H9 (cell line): Measurements from ENCODE around the gene B4GALNT4. TPM values are rescaled to one million over a fixed set of nuclear protein-coding genes. Genes with fewer than 3 reads are reported as not detected.

Source experiments
- DNase-seq: peaks from one replicate; pipeline ENCODE4 v3.0.0-alpha.2; 2017
- H2AFZ ChIP-seq: one replicate; pipeline ENCODE4 v1.6.1; 2013; ENCODE audit warnings: mild to moderate bottlenecking, low read length, control low read depth, moderate library complexity
- H2AK5ac ChIP-seq: 2 replicates; pipeline ENCODE4 v1.6.1; 2013; ENCODE audit warnings: low read length, control low read depth, mixed read lengths; ENCODE audit not compliant: insufficient read length
- H2BK120ac ChIP-seq: one replicate; pipeline ENCODE4 v1.6.1; 2013; ENCODE audit warnings: low read depth, mild to moderate bottlenecking, low read length, control low read depth, inconsistent platforms; ENCODE audit not compliant: poor library complexity, severe bottlenecking
- H2BK12ac ChIP-seq: 2 replicates; pipeline ENCODE4 v1.6.1; 2013; ENCODE audit warnings: low read length, control low read depth, mixed read lengths, low read depth; ENCODE audit not compliant: insufficient read length
- H2BK15ac ChIP-seq: 2 replicates; pipeline ENCODE4 v1.6.1; 2013; ENCODE audit warnings: low read depth, low read length, control low read depth
- H2BK20ac ChIP-seq: one replicate; pipeline ENCODE4 v1.6.1; 2013; ENCODE audit warnings: low read depth, mild to moderate bottlenecking, low read length, control low read depth, inconsistent platforms; ENCODE audit not compliant: poor library complexity, severe bottlenecking
- H2BK5ac ChIP-seq: 2 replicates; pipeline ENCODE4 v1.6.1; 2013; ENCODE audit warnings: low read length, control low read depth, mixed read lengths; ENCODE audit not compliant: insufficient read length
- H3K14ac ChIP-seq: 2 replicates; pipeline ENCODE4 v1.6.1; 2013; ENCODE audit warnings: low read length, control low read depth; ENCODE audit not compliant: insufficient read depth
- H3K18ac ChIP-seq: 2 replicates; pipeline ENCODE4 v1.6.1; 2013; ENCODE audit warnings: low read depth, mild to moderate bottlenecking, mixed read lengths, low read length, control low read depth; ENCODE audit not compliant: insufficient read length
- H3K23ac ChIP-seq: 2 replicates; pipeline ENCODE4 v1.6.1; 2013; ENCODE audit warnings: low read length, control low read depth, mixed read lengths, low read depth; ENCODE audit not compliant: insufficient read length
- H3K23me2 ChIP-seq: 2 replicates; pipeline ENCODE4 v1.6.1; 2013; ENCODE audit warnings: low read depth, mild to moderate bottlenecking, mixed read lengths, low read length, control low read depth; ENCODE audit not compliant: insufficient read length, poor library complexity, severe bottlenecking
- H3K27ac ChIP-seq: 2 replicates; pipeline ENCODE4 v1.5.1; 2013; ENCODE audit warnings: low read length, control low read depth, mixed read lengths, low read depth; ENCODE audit not compliant: insufficient read length
- H3K27me3 ChIP-seq: 2 replicates; pipeline ENCODE4 v1.6.1; 2013; ENCODE audit warnings: low read length, control low read depth, inconsistent platforms; ENCODE audit not compliant: insufficient read depth
- H3K4ac ChIP-seq: 2 replicates; pipeline ENCODE4 v1.6.1; 2013; ENCODE audit warnings: low read depth, mild to moderate bottlenecking, control low read depth, inconsistent platforms, low read length, moderate library complexity
- H3K4me1 ChIP-seq: 2 replicates; pipeline ENCODE4 v1.6.1; 2013; ENCODE audit warnings: low read length, control low read depth, inconsistent platforms; ENCODE audit not compliant: insufficient read depth
- H3K4me2 ChIP-seq: 2 replicates; pipeline ENCODE4 v1.6.1; 2013; ENCODE audit warnings: low read length, control low read depth, mixed read lengths; ENCODE audit not compliant: insufficient read length, insufficient read depth
- H3K56ac ChIP-seq: 2 replicates; pipeline ENCODE4 v1.6.1; 2013; ENCODE audit warnings: low read depth, mild to moderate bottlenecking, mixed read lengths, low read length, control low read depth; ENCODE audit not compliant: insufficient read length
- H3K79me1 ChIP-seq: 2 replicates; pipeline ENCODE4 v1.6.1; 2013; ENCODE audit warnings: low read depth, mild to moderate bottlenecking, moderate library complexity, low read length, control low read depth, inconsistent platforms; ENCODE audit not compliant: insufficient read depth, poor library complexity, severe bottlenecking
- H3K79me2 ChIP-seq: 2 replicates; pipeline ENCODE4 v1.6.1; 2013; ENCODE audit warnings: low read length, control low read depth, inconsistent platforms; ENCODE audit not compliant: insufficient read depth
- H3K9ac ChIP-seq: 2 replicates; pipeline ENCODE4 v1.6.1; 2013; ENCODE audit warnings: low read length, control low read depth, mixed read lengths; ENCODE audit not compliant: insufficient read length; ENCODE audit errors: extremely low read depth
- H3K9me3 ChIP-seq: one replicate; pipeline ENCODE4 v1.6.1; 2013; ENCODE audit warnings: low read depth, low read length, inconsistent platforms; ENCODE audit not compliant: control insufficient read depth
- H3T11ph ChIP-seq: one replicate; pipeline ENCODE4 v1.6.1; 2013; ENCODE audit warnings: mild to moderate bottlenecking, low read length, control low read depth, inconsistent platforms
- H4K20me1 ChIP-seq: one replicate; pipeline ENCODE4 v1.6.1; 2013; ENCODE audit not compliant: control insufficient read depth, insufficient read length, insufficient read depth
- H4K5ac ChIP-seq: 2 replicates; pipeline ENCODE4 v1.6.1; 2013; ENCODE audit warnings: low read depth, mild to moderate bottlenecking, mixed read lengths, low read length, control low read depth; ENCODE audit not compliant: insufficient read length
- H4K8ac ChIP-seq: replicated peaks from 2 replicates; pipeline ENCODE4 v1.6.1; 2013; ENCODE audit warnings: low read length, control low read depth, mixed read lengths, low read depth; ENCODE audit not compliant: insufficient read length
- H4K91ac ChIP-seq: 2 replicates; pipeline ENCODE4 v1.6.1; 2013; ENCODE audit warnings: low read depth, mild to moderate bottlenecking, moderate library complexity, mixed read lengths, low read length, control low read depth; ENCODE audit not compliant: insufficient read length
- H3K27ac Mint-ChIP-seq, 3 experiments: 2 replicates in 2 of 3; 3 replicates in 1 of 3; pipeline ENCODE4 v1.8.0; 2020 to 2021; ENCODE audit warnings: mixed read lengths in 3 of 3, mild to moderate bottlenecking in 1 of 3, moderate library complexity in 1 of 3
- H3K27me3 Mint-ChIP-seq: 2 replicates; pipeline ENCODE4 v1.8.0; 2021; ENCODE audit warnings: low read depth, mild to moderate bottlenecking, moderate library complexity, mixed read lengths
- H3K36me3 Mint-ChIP-seq, 3 experiments: 2 replicates in 2 of 3; 3 replicates in 1 of 3; pipeline ENCODE4 v1.8.0; 2020 to 2021; ENCODE audit warnings: low read depth in 3 of 3, mixed read lengths in 3 of 3; ENCODE audit not compliant: insufficient read depth in 1 of 3
- H3K4me1 Mint-ChIP-seq, 2 experiments: 2 replicates each; pipeline ENCODE4 v1.8.0; 2020; ENCODE audit warnings: mixed read lengths in 2 of 2
- H3K4me3 Mint-ChIP-seq, 2 experiments: 2 replicates in 1 of 2; 3 replicates in 1 of 2; pipeline ENCODE4 v1.8.0; 2020 to 2021; ENCODE audit warnings: mild to moderate bottlenecking in 2 of 2, mixed read lengths in 2 of 2, moderate library complexity in 1 of 2
- H3K9me3 Mint-ChIP-seq, 2 experiments: 2 replicates in 1 of 2; 3 replicates in 1 of 2; pipeline ENCODE4 v1.8.0; 2020; ENCODE audit warnings: mild to moderate bottlenecking in 2 of 2, mixed read lengths in 2 of 2, moderate library complexity in 1 of 2
- WGBS: extraction: QIAGEN DNeasy Blood & Tissue Kit; methylation state at CpG from one replicate; pipeline ENCODE4 v1.1.7; 2013; ENCODE audit warnings: missing lambda C conversion rate, low lambda C conversion rate, mixed read lengths; ENCODE audit not compliant: insufficient read length; ENCODE audit errors: extremely low coverage; 5-methylcytosine and 5-hydroxymethylcytosine counted together
- total RNA-seq: library from RNA; stranded (reverse); gene quantifications from 2 replicates; pipeline ENCODE4 v1.2.1, GENCODE V29; 2021
- TF ChIP-seq, protein P1 (sequence below): fragments of 200-600 bp; sonication (generic); conservative IDR thresholded peaks from 3 replicates; pipeline ENCODE4 v1.8.0; 2021; ENCODE audit warnings: antibody characterized with exemption, mild to moderate bottlenecking

B4GALNT4 gene
- total RNA-seq, 1 experiment from 2014 or later, result 105 TPM

DNA sequence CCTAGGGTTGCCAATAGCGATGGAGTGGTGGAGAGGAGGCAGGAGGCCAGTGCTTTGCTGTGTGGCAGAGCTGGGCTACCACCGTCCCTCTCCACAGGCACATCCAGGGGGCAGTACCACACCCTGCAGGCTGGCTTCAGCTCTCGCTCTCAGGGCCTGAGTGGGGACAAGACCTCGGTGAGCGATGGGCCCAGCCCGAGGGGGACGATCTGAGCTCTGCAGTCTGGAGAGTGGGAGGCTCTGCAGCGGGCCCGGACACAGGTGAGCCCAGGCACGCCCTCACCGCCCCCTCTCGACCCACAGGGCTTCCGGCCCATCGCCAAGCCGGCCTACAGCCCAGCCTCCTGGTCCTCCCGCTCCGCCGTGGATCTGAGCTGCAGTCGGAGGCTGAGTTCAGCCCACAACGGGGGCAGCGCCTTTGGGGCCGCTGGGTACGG, 27.2 kb downstream of the B4GALNT4 start:
- no peak overlapping the region; the same call in 1 of the 2 replicates for H2BK15ac ChIP-seq
- no peak for DNase-seq
- H3K79me1 ChIP-seq, result no peaks in the 10 kb centered on the region
- no peak overlapping the region for H3K4ac ChIP-seq
- no peaks in the 10 kb centered on the region for H3K9me3 ChIP-seq
- no peak overlapping the region for H2BK5ac ChIP-seq
- H2BK12ac ChIP-seq, result no peak overlapping the region
- peaks cover 2 to 18% (median 18%) of the 10 kb centered on the region in 3 experiments; a peak in 5 of 7 replicates for H3K36me3 Mint-ChIP-seq
- no peaks in the 10 kb centered on the region for H3K27me3 Mint-ChIP-seq
- H2AFZ ChIP-seq, result no peak overlapping the region
- H3K27ac Mint-ChIP-seq, result no peak overlapping the region
- H3K23me2 ChIP-seq, result no peaks in the 10 kb centered on the region
- H2AK5ac ChIP-seq, result no peak overlapping the region
- no peak overlapping the region for H3K27ac ChIP-seq
- no peak overlapping the region for H3K4me3 Mint-ChIP-seq
- peaks cover 10 to 16% of the 10 kb centered on the region in 2 experiments for H3K9me3 Mint-ChIP-seq
- WGBS, result no CpG with 5 or more reads among the region's 23 CpGs
- no peak overlapping the region for H3K18ac ChIP-seq
- no peak overlapping the region for H2BK20ac ChIP-seq
- H3K4me1 Mint-ChIP-seq, result peaks cover 2 to 9% of the 10 kb centered on the region in 2 experiments
- no peaks in the 10 kb centered on the region for H3K27me3 ChIP-seq
- no peak overlapping the region for H3K14ac ChIP-seq
- H2BK120ac ChIP-seq, result no peak overlapping the region
- H4K8ac ChIP-seq, result no peak overlapping the region
- no peak overlapping the region for H3K4me2 ChIP-seq
- H4K5ac ChIP-seq, result no peak overlapping the region
- TF ChIP-seq, protein P1, sequence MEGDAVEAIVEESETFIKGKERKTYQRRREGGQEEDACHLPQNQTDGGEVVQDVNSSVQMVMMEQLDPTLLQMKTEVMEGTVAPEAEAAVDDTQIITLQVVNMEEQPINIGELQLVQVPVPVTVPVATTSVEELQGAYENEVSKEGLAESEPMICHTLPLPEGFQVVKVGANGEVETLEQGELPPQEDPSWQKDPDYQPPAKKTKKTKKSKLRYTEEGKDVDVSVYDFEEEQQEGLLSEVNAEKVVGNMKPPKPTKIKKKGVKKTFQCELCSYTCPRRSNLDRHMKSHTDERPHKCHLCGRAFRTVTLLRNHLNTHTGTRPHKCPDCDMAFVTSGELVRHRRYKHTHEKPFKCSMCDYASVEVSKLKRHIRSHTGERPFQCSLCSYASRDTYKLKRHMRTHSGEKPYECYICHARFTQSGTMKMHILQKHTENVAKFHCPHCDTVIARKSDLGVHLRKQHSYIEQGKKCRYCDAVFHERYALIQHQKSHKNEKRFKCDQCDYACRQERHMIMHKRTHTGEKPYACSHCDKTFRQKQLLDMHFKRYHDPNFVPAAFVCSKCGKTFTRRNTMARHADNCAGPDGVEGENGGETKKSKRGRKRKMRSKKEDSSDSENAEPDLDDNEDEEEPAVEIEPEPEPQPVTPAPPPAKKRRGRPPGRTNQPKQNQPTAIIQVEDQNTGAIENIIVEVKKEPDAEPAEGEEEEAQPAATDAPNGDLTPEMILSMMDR, result peak; percentile 36; the same call in 1 of the 3 replicates
- H4K91ac ChIP-seq, result no peak overlapping the region
- no peak overlapping the region for H3T11ph ChIP-seq
- peaks cover 2% of the 10 kb centered on the region for H4K20me1 ChIP-seq
- no peak overlapping the region for H3K23ac ChIP-seq
- H3K79me2 ChIP-seq, result no peaks in the 10 kb centered on the region
- H3K56ac ChIP-seq, result no peak overlapping the region
- H3K9ac ChIP-seq, result no peak overlapping the region
- no peaks in the 10 kb centered on the region for H3K4me1 ChIP-seq
